Ectodermal cell (in vitro differentiated cells): Measurements from ENCODE around the gene KIR2DL3.
"Not testable (repeated sequence)": the region's sequence is repeated elsewhere in the genome, so short reads cannot be mapped to it uniquely, and the experiment has no call there.

Experiments
- H3K27ac ChIP-seq: 2 replicates; pipeline ENCODE4 v1.7.0; 2013; ENCODE audit warnings: mild to moderate bottlenecking, low read depth, low read length; ENCODE audit not compliant: insufficient read depth, poor library complexity, severe bottlenecking
- H3K27me3 ChIP-seq: 2 replicates; pipeline ENCODE4 v1.7.0; 2013; ENCODE audit warnings: mild to moderate bottlenecking, low read length; ENCODE audit not compliant: insufficient read depth, control insufficient read depth, poor library complexity, severe bottlenecking
- H3K36me3 ChIP-seq: one replicate; pipeline ENCODE4 v1.7.0; 2013; ENCODE audit warnings: low read length; ENCODE audit not compliant: control insufficient read depth, insufficient read depth
- H3K4me1 ChIP-seq: one replicate; pipeline ENCODE4 v1.7.0; 2013; ENCODE audit warnings: low read length; ENCODE audit not compliant: control insufficient read depth, insufficient read depth
- H3K4me3 ChIP-seq: 2 replicates; pipeline ENCODE4 v1.7.0; 2013; ENCODE audit warnings: low read depth, low read length, control low read depth; ENCODE audit not compliant: insufficient read depth
- H3K9me3 ChIP-seq: 2 replicates; pipeline ENCODE4 v1.7.0; 2013; ENCODE audit warnings: mild to moderate bottlenecking, low read length, moderate library complexity; ENCODE audit not compliant: control insufficient read depth
- WGBS, 2 experiments: methylation state at CpG; one replicate each; pipeline ENCODE4 v1.1.7; 2013; ENCODE audit warnings: missing lambda C conversion rate in 2 of 2; 5-methylcytosine and 5-hydroxymethylcytosine counted together

Gene KIR2DL3

GRCh38 chr19:54709212-54709948 lies 28.9 kb upstream of the KIR2DL3 start:
- Histone ChIP-seq H3K4me1 (no peaks in the 10 kb centered on the region), H3K9me3 (peaks cover 9% of the 10 kb centered on the region), H3K36me3 (no peaks in the 10 kb centered on the region), H3K27ac (no peak overlapping the region), H3K4me3 (no peak overlapping the region), H3K27me3 (no peaks in the 10 kb centered on the region)
- 70% methylated on average over 18 of the region's 18 CpGs for WGBS, 2 experiments

DNA sequence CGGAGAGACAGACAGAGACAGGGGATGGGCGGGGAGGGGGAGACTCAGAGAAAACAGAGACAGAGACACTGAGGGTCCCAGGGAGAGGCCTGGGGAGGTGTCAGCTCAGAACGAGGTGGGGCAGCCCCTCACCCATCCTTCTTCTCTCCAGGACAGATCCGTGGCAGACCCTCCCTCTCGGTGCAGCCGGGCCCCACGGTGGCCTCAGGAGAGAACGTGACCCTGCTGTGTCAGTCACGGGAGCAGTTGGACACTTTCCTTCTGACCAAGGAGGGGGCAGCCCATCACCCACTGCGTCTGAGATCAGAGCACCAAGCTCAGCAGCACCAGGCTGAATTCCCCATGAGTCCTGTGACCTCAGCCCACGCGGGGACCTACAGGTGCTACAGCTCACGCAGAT lies 28.4 kb upstream of the KIR2DL3 start:
- not testable (repeated sequence) for H3K27me3 ChIP-seq, H3K27ac ChIP-seq, H3K4me3 ChIP-seq, H3K36me3 ChIP-seq, H3K4me1 ChIP-seq
- peaks cover 12% of the 10 kb centered on the region for H3K9me3 ChIP-seq
- 65 to 69% methylated on average over 13 of the region's 13 CpGs for WGBS, 2 experiments

- no peak within 1 kb of the TSS for H3K27ac ChIP-seq
- H3K4me1 ChIP-seq: no peaks in the 10 kb centered on the region
- no peaks in the 10 kb centered on the region for H3K27me3 ChIP-seq
- H3K9me3 ChIP-seq: peaks cover 28% of the 10 kb centered on the region
- no peak within 1 kb of the TSS for H3K4me3 ChIP-seq
- H3K36me3 ChIP-seq: no peaks in the 10 kb centered on the region
- 77 to 79% methylated on average over 9 of the region's 9 CpGs for WGBS, 2 experiments
Measured at GRCh38 chr19:54724142-54724541, 14.2 kb upstream of the KIR2DL3 start, which contains the start of gene KIR3DL3. Gene KIR3DL3 (plus strand): TSS chr19:54724442. CDS start chr19:54724497, 55 bp downstream.

GRCh38 chr19:54724644-54725043 lies 13.7 kb upstream of the KIR2DL3 start:
- no peak overlapping the region for H3K27ac ChIP-seq
- no peak overlapping the region for H3K4me3 ChIP-seq
- H3K4me1 ChIP-seq: no peaks in the 10 kb centered on the region
- H3K9me3 ChIP-seq: peaks cover 26% of the 10 kb centered on the region
- 71 to 77% methylated on average over 3 of the region's 3 CpGs for WGBS, 2 experiments
- no peaks in the 10 kb centered on the region for H3K36me3 ChIP-seq
- H3K27me3 ChIP-seq: no peaks in the 10 kb centered on the region

GRCh38 chr19:54725321-54725720 lies 13.0 kb upstream of the KIR2DL3 start:
- 70 to 79% methylated on average over 7 of the region's 7 CpGs for WGBS, 2 experiments
- no peak overlapping the region for H3K4me3 ChIP-seq
- peaks cover 26% of the 10 kb centered on the region for H3K9me3 ChIP-seq

GRCh38 chr19:54727562-54727961 lies 10.8 kb upstream of the KIR2DL3 start:
- Histone ChIP-seq H3K27ac (no peak overlapping the region), H3K27me3 (no peaks in the 10 kb centered on the region), H3K4me3 (no peak overlapping the region), H3K9me3 (peaks cover 18% of the 10 kb centered on the region), H3K4me1 (no peaks in the 10 kb centered on the region), H3K36me3 (no peaks in the 10 kb centered on the region)
- WGBS, 2 experiments: 74 to 76% methylated on average over 10 of the region's 10 CpGs

More at GRCh38 chr19:54725321-54725720, 13.0 kb upstream of the KIR2DL3 start:
- Histone ChIP-seq H3K36me3 (no peaks in the 10 kb centered on the region), H3K4me1 (no peaks in the 10 kb centered on the region), H3K27me3 (no peaks in the 10 kb centered on the region), H3K27ac (no peak overlapping the region)

- H3K27me3 ChIP-seq: no peaks in the 10 kb centered on the region
- H3K4me3 ChIP-seq: no peak overlapping the region
- no peaks in the 10 kb centered on the region for H3K36me3 ChIP-seq
- H3K27ac ChIP-seq: no peak overlapping the region
- peaks cover 15% of the 10 kb centered on the region for H3K9me3 ChIP-seq
- no peaks in the 10 kb centered on the region for H3K4me1 ChIP-seq
- WGBS, 2 experiments: 43 to 47% methylated on average over 3 of the region's 3 CpGs
Measured at GRCh38 chr19:54728167-54728566, 10.1 kb upstream of the KIR2DL3 start.

DNA sequence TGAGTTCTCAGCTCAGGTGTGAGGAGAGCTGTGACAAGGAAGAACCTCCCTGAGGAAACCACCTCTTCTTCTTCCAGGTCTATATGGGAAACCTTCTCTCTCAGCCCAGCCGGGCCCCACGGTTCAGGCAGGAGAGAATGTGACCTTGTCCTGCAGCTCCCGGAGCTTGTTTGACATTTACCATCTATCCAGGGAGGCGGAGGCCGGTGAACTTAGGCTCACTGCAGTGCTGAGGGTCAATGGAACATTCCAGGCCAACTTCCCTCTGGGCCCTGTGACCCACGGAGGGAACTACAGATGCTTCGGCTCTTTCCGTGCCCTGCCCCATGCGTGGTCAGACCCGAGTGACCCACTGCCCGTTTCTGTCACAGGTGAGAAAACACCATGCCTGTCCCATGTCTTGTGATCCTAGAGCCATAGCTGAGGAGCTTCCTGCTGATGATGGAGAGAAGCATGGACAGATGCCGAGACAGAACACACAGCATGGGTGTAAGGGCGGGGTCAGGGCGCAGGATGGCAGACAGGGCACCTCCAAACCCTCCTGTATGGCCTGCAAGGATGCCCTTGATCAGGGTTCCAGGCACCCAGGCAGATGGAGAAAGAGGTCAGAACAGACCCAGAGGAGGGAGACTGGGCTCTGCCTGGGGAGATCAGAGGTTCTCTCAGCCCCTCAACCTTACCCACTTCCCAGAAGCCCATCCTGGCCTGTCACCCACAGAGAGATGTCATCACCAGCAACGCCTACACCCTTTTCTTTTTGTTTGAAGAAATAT lies 8.7 kb upstream of the KIR2DL3 start:
- Histone ChIP-seq H3K27me3 (no peaks in the 10 kb centered on the region), H3K4me3 (no peak overlapping the region), H3K9me3 (peaks cover 15% of the 10 kb centered on the region), H3K4me1 (no peaks in the 10 kb centered on the region), H3K36me3 (no peaks in the 10 kb centered on the region), H3K27ac (no peak overlapping the region)
- WGBS, 2 experiments: 72% methylated on average over 14 of the region's 15 CpGs

- H3K4me3 ChIP-seq: no peak overlapping the region
- no peaks in the 10 kb centered on the region for H3K27me3 ChIP-seq
- 59 to 61% methylated on average over 8 of the region's 8 CpGs for WGBS, 2 experiments
- H3K27ac ChIP-seq: no peak overlapping the region
- H3K4me1 ChIP-seq: no peaks in the 10 kb centered on the region
- no peaks in the 10 kb centered on the region for H3K36me3 ChIP-seq
- peaks cover 15% of the 10 kb centered on the region for H3K9me3 ChIP-seq
Measured at GRCh38 chr19:54731191-54731590, 7.1 kb upstream of the KIR2DL3 start.

GRCh38 chr19:54738715-54739114 lies 402 bp downstream of the KIR2DL3 start:
- peaks cover 7% of the 10 kb centered on the region for H3K9me3 ChIP-seq
- H3K36me3 ChIP-seq: no peaks in the 10 kb centered on the region
- no peaks in the 10 kb centered on the region for H3K27me3 ChIP-seq
- 80 to 92% methylated on average over 1 of the region's 1 CpG for WGBS, 2 experiments
- H3K27ac ChIP-seq: no peak overlapping the region
- no peak overlapping the region for H3K4me3 ChIP-seq
- no peaks in the 10 kb centered on the region for H3K4me1 ChIP-seq
